Measurements from ENCODE around the gene SSUH2. TPM values are rescaled to one million over a fixed set of nuclear protein-coding genes. Genes with fewer than 3 reads are reported as not detected.
"Not testable (repeated sequence)": the region's sequence is repeated elsewhere in the genome, so short reads cannot be mapped to it uniquely, and the experiment has no call there.

Gene SSUH2
- total RNA-seq, 4 donors from 2014 or later = 0.62 TPM; not detected in 3

GRCh38 chr3:8581806-8582445, 62.7 kb downstream of the SSUH2 start:
- no peaks in the 10 kb centered on the region for H3K36me3 ChIP-seq
- H3K27ac ChIP-seq = no peak overlapping the region
- no peak for TF ChIP-seq POLR2AphosphoS5 (IDR thresholded peaks at IDR 0.05)
- TF ChIP-seq POLR2A (IDR thresholded peaks at IDR 0.05) = no peak
- no peak for TF ChIP-seq EP300 (IDR thresholded peaks at IDR 0.05)
- TF ChIP-seq CTCF (IDR thresholded peaks at IDR 0.05) = no peak
- H3K9me3 ChIP-seq = no peaks in the 10 kb centered on the region
- no peaks in the 10 kb centered on the region for H3K27me3 ChIP-seq
- WGBS = 88% methylated on average over 6 of the region's 6 CpGs
- no peak overlapping the region for H3K4me3 ChIP-seq
- H3K4me1 ChIP-seq = no peaks in the 10 kb centered on the region
- DNase-seq (ENCODE audit: low spot score in 2 of 2) = no peak

- no peaks in the 10 kb centered on the region for H3K4me1 ChIP-seq
- 82% methylated on average over 3 of the region's 3 CpGs for whole genome bisulfite sequencing
- no peak overlapping the region for H3K4me3 ChIP-seq
- DNase-seq (ENCODE audit: low spot score in 2 of 2) = no peak
- TF ChIP-seq CTCF (IDR thresholded peaks at IDR 0.05) = no peak
- no peak for TF ChIP-seq EP300 (IDR thresholded peaks at IDR 0.05)
- TF ChIP-seq POLR2AphosphoS5 (IDR thresholded peaks at IDR 0.05) = no peak
- TF ChIP-seq POLR2A (IDR thresholded peaks at IDR 0.05) = no peak
- H3K9me3 ChIP-seq = no peaks in the 10 kb centered on the region
- H3K36me3 ChIP-seq = no peaks in the 10 kb centered on the region
- H3K27me3 ChIP-seq = no peaks in the 10 kb centered on the region
- H3K27ac ChIP-seq = no peak overlapping the region
Observed at GRCh38 chr3:8581373-8581772, 63.2 kb downstream of the SSUH2 start.

- DNase-seq (ENCODE audit: low spot score in 2 of 2); H3K4me1 ChIP-seq; H3K27me3 ChIP-seq; H3K27ac ChIP-seq; H3K36me3 ChIP-seq; H3K9me3 ChIP-seq; H3K4me3 ChIP-seq: not testable (repeated sequence)
- 72% methylated on average over 5 of the region's 5 CpGs for WGBS
Observed at GRCh38 chr3:8580434-8580833, 64.2 kb downstream of the SSUH2 start.

- no peaks in the 10 kb centered on the region for H3K36me3 ChIP-seq
- no peak for DNase-seq (ENCODE audit: low spot score in 2 of 2)
- H3K27me3 ChIP-seq = no peaks in the 10 kb centered on the region
- H3K4me1 ChIP-seq = peaks cover 7% of the 10 kb centered on the region
- H3K4me3 ChIP-seq = no peak overlapping the region
- no peaks in the 10 kb centered on the region for H3K9me3 ChIP-seq
- 87% methylated on average over 5 of the region's 5 CpGs for WGBS
- no peak overlapping the region for H3K27ac ChIP-seq
- no peak for TF ChIP-seq CTCF (IDR thresholded peaks at IDR 0.05)
- TF ChIP-seq EP300 (IDR thresholded peaks at IDR 0.05) = no peak
- no peak for TF ChIP-seq POLR2AphosphoS5 (IDR thresholded peaks at IDR 0.05)
- no peak for TF ChIP-seq POLR2A (IDR thresholded peaks at IDR 0.05)
Observed at GRCh38 chr3:8579943-8580342, 64.7 kb downstream of the SSUH2 start.

GRCh38 chr3:8579096-8579495, 65.5 kb downstream of the SSUH2 start:
- Histone ChIP-seq H3K9me3 (no peaks in the 10 kb centered on the region), H3K4me3 (no peak overlapping the region), H3K36me3 (no peaks in the 10 kb centered on the region), H3K4me1 (peaks cover 12% of the 10 kb centered on the region), H3K27ac (no peak overlapping the region), H3K27me3 (no peaks in the 10 kb centered on the region)
- 35% methylated on average over 5 of the region's 5 CpGs for WGBS
- TF ChIP-seq POLR2AphosphoS5 (IDR thresholded peaks at IDR 0.05) = no peak
- TF ChIP-seq CTCF (IDR thresholded peaks at IDR 0.05) = no peak
- TF ChIP-seq EP300 (IDR thresholded peaks at IDR 0.05) = no peak
- TF ChIP-seq POLR2A (IDR thresholded peaks at IDR 0.05) = no peak
- DNase-seq (ENCODE audit: low spot score in 2 of 2) = no peak

- Histone ChIP-seq H3K27ac (no peak overlapping the region), H3K9me3 (no peaks in the 10 kb centered on the region), H3K4me1 (peaks cover 18% of the 10 kb centered on the region), H3K36me3 (no peaks in the 10 kb centered on the region), H3K4me3 (no peak overlapping the region), H3K27me3 (no peaks in the 10 kb centered on the region)
- DNase-seq (ENCODE audit: low spot score in 2 of 2) = no peak
- no peak for TF ChIP-seq POLR2AphosphoS5 (IDR thresholded peaks at IDR 0.05)
- TF ChIP-seq EP300 (IDR thresholded peaks at IDR 0.05) = no peak
- WGBS = 75% methylated on average over 4 of the region's 4 CpGs
Observed at GRCh38 chr3:8578282-8578681, 66.3 kb downstream of the SSUH2 start.

Measured in suprapubic skin (tissue), 4 donors.